Measurements from ENCODE around the gene PCDHGB6.

DNA sequence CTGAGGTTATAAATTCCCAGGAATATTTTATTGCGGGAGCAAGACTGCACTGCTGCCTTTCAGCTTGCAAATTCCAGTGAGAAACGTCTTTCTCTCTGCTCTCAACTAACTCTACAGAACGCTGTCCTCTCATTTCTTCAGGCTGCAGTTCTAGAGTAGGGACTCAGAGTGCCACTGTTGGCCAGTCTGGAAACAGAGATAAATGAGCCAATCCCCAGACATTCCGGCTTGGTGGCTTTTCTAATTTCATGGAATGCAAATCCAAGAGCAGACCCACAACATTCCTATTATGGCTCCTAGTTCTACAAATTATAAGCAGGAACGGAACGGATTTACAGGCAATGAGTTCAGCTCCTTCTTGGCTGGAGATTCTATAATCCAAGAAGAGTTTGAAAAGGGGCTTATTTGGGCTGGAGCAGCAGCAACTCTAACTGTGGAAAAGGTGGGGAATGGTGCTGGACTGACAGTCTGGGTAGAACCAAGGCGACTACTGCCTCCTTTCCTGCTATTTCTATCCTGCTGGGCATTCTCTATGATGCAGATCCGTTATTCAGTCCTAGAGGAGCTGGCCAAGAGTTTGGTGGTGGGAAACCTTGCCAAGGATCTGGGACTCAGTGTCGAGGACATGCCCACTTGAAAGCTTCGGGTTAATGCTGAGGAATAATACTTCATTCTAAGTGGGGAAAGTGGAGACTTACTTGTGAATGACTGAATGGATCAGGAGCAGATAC is 31.8 kb downstream of the PCDHGB6 start:
- TF ChIP-seq, protein P1, sequence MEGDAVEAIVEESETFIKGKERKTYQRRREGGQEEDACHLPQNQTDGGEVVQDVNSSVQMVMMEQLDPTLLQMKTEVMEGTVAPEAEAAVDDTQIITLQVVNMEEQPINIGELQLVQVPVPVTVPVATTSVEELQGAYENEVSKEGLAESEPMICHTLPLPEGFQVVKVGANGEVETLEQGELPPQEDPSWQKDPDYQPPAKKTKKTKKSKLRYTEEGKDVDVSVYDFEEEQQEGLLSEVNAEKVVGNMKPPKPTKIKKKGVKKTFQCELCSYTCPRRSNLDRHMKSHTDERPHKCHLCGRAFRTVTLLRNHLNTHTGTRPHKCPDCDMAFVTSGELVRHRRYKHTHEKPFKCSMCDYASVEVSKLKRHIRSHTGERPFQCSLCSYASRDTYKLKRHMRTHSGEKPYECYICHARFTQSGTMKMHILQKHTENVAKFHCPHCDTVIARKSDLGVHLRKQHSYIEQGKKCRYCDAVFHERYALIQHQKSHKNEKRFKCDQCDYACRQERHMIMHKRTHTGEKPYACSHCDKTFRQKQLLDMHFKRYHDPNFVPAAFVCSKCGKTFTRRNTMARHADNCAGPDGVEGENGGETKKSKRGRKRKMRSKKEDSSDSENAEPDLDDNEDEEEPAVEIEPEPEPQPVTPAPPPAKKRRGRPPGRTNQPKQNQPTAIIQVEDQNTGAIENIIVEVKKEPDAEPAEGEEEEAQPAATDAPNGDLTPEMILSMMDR (IDR thresholded peaks at IDR 0.05), result no peak
- TF ChIP-seq POLR2A (IDR thresholded peaks at IDR 0.05), result no peak
